HG03060 (cell line): ENCODE data around the gene SRGAP2C.
"Not testable (repeated sequence)": the region's sequence is repeated elsewhere in the genome, so short reads cannot be mapped to it uniquely, and the experiment has no call there.

Source experiments
- ATAC-seq: cut with Tn5 transposase; IDR thresholded peaks from one replicate; pipeline ENCODE4 v1.9.1; 2021; ENCODE audit warnings: low read depth, moderate number of reproducible peaks; ENCODE audit not compliant: unreplicated experiment

The SRGAP2C gene

DNA sequence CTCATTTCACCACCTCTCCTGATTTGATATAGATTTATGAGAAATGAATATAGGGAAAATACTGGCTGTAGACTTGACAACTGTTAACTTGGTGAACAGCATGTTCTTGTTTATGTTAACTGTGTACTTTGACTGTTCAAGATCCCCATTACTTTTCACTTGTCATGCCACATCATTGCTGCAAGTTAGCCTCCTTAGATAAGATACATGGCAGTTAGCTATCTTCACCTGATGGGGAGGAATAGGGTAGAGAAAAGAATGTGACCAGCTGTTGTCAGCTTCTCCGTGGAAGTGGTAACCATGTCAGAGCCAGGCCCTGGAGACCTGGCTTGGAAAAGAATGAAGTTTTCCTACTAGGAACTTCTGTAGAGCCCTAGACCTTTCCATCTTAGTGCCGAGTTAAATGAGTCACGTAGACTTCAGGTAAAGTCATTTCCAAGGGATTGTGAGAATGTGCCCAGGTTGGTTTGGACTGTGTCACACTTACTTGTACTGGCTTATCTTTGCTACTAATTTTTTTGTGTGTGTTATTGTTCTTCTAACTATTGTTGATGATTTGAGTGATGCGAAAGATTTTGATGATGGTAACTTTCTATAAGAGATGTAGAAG lies 41.6 kb downstream of the SRGAP2C start:
- ATAC-seq = not testable (repeated sequence)

GRCh38 chr1:121226925-121227324 lies 42.1 kb downstream of the SRGAP2C start:
- not testable (repeated sequence) for ATAC-seq

DNA sequence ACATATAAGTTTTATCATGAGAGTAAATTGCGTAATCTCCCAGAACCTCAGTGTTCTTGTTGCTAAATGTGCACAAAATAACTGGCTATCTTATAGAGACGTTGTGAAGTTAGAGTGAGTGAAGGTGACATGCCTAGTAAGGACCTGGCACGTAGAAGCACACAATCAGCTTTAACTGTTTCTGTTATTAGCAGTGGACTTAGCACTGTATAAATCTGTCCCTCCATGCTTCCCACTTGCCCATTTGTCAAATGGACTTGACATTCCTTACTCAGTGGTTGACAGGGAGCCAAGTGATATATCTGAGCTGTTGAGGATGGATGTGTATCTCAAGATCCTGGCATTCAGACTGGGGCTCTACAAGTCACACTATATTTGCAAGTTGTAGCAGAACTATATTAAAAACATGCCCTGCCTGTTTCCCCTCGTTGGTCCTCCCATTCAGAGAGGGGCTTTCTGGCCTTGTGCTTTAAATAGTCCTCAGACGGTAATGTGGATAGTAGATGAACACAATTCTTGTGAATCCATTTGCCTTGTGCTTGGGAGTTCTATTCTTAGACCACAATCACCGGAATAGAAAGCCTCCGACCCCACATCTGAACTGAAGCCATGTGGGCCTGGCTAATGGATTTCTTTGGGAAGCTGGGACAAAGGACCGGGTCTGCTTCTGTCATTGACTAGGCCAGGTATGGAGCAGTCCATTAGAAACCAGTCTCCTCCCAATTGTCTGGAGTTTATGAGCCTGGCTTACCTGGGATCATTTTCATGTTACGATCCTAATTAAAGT lies 43.0 kb downstream of the SRGAP2C start:
- not testable (repeated sequence) for ATAC-seq

DNA sequence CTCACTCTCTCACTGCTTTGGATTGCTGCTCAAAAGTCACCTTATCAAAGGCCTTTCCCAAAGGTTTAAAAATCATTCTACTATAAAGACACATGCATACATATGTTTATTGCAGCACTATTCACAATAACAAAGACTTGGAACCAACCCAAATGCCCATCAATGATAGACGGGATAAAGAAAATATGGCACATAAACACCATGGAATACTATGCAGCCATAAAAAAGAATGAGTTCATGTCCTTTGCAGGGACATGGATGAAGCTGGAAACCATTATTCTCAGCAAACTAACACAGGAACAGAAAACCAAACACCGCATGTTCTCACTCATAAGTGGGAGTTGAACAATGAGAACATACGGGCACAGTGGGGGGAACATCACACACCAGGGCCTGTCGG lies 45.9 kb downstream of the SRGAP2C start:
- not testable (repeated sequence) for ATAC-seq

DNA sequence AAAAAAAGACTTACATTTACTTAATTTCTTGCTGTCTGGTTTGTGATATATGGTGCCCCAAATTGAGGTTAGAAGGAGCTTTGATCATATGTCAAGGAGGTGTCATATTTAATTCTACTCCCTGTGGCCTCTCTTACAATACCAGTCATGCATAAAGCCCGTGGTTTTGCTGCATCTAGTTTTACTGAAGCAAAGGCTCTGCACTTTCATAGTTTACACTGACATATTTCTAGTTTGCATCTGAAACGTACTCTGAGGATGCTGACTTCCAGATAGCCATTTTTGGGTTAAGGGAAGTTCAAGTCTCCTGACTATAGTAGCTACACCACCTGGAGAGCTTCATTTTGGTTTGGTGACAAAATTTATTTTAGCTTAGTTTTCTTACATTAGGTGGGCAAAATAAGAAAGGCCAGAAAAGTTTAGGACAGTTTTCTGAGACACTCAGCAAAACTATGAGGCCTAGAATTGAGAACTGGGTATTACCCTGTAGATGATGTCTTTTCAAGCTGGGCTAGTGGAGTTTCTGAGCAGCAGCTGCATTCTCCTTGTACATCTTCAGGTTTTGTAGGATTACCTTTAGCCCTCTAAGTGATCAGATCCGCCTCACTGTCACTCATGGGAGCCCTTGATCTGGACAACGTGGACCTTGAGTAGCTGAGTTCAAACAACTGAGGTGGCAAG lies 47.8 kb downstream of the SRGAP2C start:
- ATAC-seq = not testable (repeated sequence)

DNA sequence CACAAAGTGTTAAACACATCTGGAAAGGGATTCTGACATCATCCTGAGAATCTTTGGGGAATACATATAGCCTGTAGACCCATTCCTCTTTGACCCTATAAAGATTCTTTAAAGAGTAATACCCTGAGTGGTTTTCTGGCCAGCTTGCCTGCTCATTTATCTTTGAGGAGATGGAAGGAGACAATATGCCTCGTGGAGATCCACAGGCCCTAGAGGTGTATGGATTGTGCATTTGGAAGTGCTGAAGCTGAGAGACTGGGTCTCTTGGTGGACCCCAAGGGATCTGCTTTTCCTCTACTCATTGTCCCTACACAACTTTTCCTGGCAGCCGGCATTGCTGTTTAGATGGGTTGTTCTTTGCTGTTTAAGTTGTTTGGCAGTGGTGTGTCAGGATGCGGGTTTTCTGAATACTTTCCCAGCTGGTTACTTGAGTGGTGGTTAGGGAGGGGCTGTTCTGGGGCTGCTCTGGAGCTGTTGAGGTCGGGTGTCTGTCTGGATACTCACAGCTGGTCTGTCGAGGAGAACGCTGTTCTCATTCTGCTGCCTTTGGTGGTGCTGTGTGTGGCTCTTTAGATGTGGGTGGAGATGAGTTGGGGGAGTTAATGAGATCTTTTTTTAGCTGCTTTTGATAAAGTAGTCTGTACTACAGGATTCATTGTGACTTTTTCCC lies 49.5 kb downstream of the SRGAP2C start:
- ATAC-seq = not testable (repeated sequence)

GRCh38 chr1:121238384-121238783 lies 53.6 kb downstream of the SRGAP2C start:
- ATAC-seq = peak; percentile 76

- ATAC-seq = not testable (repeated sequence)
These were observed 59.1 kb downstream of the SRGAP2C start for GRCh38 chr1:121243913-121244312.

DNA sequence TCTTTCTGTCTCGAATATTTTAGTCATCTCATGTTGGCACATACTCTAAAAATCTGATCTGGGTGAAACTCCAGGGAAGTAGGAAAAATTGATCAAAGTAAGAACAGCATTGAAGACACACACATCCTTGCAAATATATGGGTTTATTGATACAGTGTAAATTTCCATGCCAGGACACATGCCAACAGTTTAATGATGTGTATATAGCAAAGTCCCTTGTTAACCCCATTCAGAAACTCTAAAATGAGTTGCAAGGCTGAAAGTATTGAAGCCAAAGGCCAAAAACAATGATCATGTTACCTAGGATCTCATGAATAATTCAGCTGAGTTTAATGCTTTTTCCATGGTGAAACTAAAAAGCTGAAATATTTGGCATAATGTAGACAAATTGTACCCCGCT lies 61.6 kb downstream of the SRGAP2C start:
- not testable (repeated sequence) for ATAC-seq

DNA sequence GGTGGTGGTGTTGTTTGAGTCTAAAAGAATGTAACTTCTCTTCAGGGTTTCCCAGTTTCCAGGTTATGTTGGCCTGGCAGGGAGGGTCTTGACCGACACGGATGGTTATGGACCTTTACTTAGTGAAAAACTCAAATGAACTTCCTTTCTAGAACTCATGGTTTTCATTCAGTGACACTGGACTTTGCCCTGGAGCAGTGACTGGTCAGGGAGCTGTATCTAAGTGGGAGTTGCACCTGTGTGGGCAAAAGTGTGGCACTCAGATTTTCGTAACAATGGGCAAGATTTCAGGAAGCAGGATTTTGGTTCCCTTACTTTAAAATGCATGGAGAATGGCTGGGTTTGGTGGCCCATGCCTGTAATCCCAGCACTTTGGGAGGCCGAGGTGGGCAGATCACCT lies 67.9 kb downstream of the SRGAP2C start:
- not testable (repeated sequence) for ATAC-seq

DNA sequence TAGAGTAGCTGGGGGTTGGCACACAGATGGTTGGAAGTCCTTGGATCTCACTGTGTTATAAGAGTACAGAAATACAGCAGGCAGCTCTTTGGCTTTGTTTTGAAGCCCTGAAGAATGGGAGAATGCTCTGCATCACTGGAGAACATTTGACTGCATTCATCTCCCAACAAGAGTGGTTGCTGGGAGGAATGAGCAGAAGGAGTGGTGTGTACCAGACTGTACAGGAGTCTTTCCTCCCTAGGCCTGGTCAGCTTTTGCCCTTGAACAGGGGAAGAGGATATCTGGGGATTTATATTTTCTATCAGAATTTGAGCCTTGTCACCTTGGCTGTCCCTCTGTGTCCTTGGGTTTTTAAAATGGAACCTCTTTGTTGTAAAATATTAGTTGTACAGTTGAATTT lies 69.8 kb downstream of the SRGAP2C start:
- not testable (repeated sequence) for ATAC-seq

GRCh38 chr1:121257632-121258031 lies 72.9 kb downstream of the SRGAP2C start:
- not testable (repeated sequence) for ATAC-seq

DNA sequence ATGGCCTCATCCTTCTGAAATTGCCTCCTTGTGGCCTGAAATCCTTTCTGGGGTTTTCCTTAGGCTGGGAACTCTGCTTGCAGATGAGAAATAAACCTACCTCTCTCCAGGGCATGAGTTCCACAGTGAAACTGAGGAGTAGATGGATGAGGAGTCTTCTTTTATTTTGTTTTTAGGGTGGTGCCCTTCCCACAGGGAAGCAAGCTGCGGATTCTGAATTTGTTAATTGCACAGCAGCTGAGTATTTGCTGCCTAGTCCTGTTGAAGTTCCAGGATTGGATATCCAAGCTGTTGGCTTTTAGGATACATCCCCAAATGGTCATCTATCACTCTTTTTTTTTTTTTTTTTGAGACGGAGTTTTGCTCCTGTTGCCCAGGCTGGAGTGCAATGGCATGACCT lies 73.4 kb downstream of the SRGAP2C start:
- not testable (repeated sequence) for ATAC-seq

DNA sequence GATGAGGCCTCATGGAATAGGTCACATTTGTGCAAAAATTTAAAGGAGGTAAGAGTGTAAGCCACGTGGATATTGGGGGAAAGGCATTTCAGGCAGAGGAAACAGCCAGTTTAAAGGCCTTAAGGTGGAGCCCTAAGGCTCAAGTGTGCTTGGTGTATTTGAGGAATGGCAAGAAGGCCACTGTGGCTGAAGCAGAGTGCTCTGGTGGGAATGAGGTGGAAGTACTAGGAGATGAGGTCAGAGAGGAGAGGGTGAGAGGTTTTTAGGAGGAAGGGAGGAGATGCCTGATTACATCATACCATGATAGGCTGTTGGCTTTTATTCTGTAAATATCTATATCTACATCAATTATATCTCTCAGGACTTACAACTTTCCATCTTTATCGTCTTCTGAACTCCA lies 75.4 kb downstream of the SRGAP2C start:
- ATAC-seq = not testable (repeated sequence)

DNA sequence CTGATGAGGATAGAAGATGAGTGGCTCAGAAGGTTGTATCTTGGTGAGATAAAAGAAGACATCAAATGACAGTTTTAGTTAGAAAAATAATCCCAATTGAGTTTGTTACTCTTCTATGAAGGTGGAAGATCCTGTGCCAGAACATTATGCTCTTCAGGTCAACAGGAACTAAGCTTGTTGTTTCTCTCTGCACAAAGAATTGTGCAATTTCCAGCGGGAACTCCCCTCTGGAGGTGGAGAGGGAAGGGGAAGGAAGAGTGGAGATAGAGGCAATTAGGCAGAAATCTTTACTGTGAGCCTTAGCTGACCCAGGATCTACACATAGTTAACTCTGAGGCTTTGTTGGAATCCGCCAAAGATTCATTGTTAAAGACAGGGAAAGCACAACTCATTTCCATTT lies 77.4 kb downstream of the SRGAP2C start:
- not testable (repeated sequence) for ATAC-seq

DNA sequence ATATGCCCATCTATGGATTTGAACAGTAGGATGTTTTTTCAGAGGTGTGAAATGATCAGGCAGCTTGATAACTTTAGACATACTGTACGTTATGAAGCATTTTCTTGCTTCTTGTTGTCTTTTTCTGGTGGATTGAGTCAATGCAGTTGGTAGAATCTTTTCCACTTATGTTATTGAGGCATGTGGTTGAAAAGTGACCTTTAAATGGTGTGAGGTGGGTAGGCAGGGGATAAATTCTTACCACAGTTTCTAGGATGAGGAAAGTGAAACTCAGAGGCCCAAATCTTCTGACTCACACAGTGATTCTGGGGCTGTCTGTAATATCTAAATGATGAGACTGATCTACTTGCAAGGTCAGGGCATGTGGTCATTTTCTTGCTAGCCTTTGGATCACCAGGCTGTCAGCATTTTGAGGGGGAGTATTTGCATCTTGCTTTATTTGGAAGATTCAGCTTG lies 79.0 kb downstream of the SRGAP2C start:
- ATAC-seq = peak; percentile 60

DNA sequence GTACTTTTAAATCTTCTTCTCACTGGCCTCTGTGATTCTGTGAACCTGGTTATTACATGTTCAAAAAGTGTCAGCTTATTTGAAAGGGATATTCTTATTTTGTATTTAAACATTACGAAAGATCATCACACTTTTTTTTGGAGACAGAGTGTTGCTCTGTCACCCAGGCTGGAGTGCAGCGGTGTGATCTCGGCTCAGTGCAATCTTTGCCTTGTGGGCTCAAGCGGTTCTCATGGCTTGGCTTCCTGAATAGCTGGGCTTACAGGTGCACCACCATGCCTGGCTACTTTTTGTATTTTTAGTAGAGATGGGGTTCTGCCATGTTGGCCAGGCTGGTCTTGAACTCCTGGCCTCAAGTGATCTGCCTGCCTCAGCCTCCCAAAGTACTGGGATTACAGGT lies 82.3 kb downstream of the SRGAP2C start:
- not testable (repeated sequence) for ATAC-seq

GRCh38 chr1:121269309-121269708 lies 84.5 kb downstream of the SRGAP2C start:
- ATAC-seq = not testable (repeated sequence)

- not testable (repeated sequence) for ATAC-seq
These were observed 85.2 kb downstream of the SRGAP2C start for GRCh38 chr1:121269973-121270372.

DNA sequence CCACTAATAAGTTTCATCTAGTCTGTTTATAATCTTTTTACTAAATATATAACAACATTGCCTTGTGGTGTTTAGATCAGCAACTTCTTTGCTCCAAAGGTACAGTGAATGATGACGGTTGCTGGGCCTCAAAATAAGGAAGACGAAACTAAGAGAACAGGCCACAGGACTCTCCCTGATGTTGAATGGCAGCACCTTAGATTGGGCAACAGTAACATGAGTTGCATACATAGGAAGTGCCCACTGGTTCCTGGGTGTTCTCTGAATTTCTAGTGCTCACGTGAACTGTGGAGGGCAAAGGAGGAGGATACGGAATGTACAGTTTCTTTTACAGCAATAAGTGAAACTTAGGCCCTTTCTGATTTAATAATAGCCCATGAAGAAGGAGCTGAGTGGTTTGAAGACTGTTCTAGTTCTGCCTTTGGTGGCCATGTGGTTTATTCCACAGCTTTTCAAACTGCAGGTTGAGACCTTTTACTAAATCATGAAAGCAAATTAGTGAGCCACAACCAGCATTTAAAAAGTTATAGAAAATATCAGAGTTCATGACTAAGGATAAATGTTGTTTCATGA lies 86.5 kb downstream of the SRGAP2C start:
- peak; percentile 30 for ATAC-seq
